ENCODE measurements around the gene MYT1.

DNA sequence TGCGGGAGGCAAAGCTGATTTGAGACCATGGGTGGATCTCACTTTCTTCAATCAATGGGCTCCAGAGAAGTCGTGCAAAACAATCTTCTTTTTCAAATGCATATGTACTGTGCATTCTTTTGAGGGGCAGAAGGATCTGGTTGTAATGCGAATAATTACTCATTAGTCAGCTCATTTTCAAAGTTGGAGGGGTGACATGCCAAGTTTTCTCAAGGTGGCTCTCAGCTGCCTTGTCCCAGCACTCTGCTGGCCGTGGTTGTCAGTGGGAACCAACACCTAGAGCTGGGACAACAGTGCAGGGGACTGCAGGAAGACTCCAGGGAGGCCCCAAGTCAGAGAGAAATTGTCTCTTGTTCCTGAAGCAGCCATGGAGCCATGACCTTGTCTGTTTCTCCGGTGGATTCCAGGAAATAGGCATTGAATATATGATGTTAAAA, 25.3 kb downstream of the MYT1 start:
- TF ChIP-seq CTCF (IDR thresholded peaks at IDR 0.05), result no peak
- no peak for TF ChIP-seq POLR2A (IDR thresholded peaks at IDR 0.05)
